C4-2B (cell line): ENCODE measurements around the gene HNRNPA3.

ENCODE experiments used
- H3K27ac ChIP-seq: fragments of 450-650 bp; 2 replicates; pipeline ENCODE4 v1.5.1; 2017
- ZFX ChIP-seq: fragments of 450-650 bp; IDR thresholded peaks from 2 replicates; pipeline ENCODE4 v1.6.1; 2017
- TF ChIP-seq, protein P1 (sequence below): fragments of 450-650 bp; conservative IDR thresholded peaks from 2 replicates; pipeline ENCODE4 v1.5.1; 2017; ENCODE audit warnings: mild to moderate bottlenecking

Gene HNRNPA3

DNA sequence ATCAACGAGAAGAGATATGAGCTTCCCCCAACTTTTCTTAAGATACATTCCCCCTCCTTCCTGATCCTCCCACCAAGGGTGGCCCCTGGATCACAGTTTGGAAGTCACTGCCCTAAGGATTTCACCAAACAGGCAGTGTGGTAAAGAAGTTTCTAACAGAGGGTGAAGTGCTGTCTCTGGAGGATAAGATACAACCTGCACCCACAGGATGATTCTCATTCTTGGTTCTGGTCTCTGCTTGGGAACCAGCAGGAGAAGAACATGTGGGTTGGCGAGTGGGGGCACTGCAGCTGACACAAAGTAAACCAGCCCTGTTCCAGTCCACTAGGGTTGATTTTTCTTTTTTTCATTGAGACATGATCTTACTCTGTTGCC, 42.6 kb downstream of the HNRNPA3 start:
- TF ChIP-seq ZFX, result no peak
- TF ChIP-seq, protein P1, sequence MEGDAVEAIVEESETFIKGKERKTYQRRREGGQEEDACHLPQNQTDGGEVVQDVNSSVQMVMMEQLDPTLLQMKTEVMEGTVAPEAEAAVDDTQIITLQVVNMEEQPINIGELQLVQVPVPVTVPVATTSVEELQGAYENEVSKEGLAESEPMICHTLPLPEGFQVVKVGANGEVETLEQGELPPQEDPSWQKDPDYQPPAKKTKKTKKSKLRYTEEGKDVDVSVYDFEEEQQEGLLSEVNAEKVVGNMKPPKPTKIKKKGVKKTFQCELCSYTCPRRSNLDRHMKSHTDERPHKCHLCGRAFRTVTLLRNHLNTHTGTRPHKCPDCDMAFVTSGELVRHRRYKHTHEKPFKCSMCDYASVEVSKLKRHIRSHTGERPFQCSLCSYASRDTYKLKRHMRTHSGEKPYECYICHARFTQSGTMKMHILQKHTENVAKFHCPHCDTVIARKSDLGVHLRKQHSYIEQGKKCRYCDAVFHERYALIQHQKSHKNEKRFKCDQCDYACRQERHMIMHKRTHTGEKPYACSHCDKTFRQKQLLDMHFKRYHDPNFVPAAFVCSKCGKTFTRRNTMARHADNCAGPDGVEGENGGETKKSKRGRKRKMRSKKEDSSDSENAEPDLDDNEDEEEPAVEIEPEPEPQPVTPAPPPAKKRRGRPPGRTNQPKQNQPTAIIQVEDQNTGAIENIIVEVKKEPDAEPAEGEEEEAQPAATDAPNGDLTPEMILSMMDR, result no peak
- no peak overlapping the region for H3K27ac ChIP-seq

DNA sequence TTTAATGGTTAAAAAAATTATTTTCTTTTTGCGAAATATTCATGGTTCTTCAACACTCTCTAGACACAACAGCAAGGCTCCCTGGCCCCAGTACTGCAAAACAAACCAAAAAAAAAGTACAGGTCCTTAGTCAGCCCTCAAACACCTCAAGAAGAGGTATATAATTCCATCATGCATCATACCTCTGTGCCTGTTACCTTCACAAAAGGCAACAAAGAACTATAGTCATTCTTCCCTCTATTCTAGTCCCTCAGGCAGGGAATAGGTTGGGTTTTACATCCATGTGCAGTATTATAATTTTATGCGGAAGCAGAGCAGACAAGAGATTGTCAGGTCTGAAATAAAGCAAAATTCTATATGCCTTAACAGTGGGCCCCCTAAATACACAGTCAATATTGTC, 43.4 kb downstream of the HNRNPA3 start:
- H3K27ac ChIP-seq, result no peak overlapping the region
- TF ChIP-seq, protein P1, result no peak
- TF ChIP-seq ZFX, result no peak

DNA sequence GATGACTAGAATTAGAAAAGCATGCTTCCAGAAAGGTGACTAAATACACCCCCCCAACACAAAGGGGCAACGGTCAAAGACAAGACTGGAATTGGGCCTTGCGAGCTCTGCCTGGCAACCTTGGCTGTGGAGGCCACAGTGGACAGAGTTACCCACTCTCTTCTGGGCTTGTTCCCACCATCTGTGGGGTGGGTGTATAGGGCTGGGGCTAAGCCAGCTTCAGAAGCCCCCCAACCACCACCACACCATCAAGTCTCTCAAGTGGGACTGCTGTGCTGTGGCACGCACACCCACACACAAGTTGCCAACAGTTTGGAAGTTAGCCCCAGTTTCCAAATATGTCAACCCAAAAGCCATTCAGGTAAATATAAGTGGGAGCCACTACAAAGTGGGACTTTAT, 44.1 kb downstream of the HNRNPA3 start:
- TF ChIP-seq, protein P1, result no peak
- no peak for TF ChIP-seq ZFX
- no peak overlapping the region for H3K27ac ChIP-seq

DNA sequence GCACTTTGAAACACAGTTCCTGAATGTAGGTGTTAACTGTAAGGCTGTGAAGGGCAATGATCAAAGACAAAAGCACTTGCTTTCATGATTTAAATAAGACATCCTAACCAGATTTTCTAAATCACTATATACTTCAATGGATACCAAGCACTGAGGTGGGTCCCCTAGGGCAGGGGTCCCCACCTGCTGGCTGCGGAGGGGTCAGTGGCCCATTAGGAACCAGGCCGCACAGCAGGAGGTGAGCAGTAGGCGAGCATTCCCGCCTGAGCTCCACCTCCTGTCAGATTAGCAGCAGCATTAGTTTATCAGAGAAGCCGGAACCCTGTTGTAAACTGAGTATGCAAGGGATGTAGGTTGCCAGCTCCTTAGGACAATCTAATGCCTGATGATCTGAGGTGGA, 44.9 kb downstream of the HNRNPA3 start:
- H3K27ac ChIP-seq, result no peak overlapping the region
- TF ChIP-seq, protein P1, result no peak
- TF ChIP-seq ZFX, result no peak

DNA sequence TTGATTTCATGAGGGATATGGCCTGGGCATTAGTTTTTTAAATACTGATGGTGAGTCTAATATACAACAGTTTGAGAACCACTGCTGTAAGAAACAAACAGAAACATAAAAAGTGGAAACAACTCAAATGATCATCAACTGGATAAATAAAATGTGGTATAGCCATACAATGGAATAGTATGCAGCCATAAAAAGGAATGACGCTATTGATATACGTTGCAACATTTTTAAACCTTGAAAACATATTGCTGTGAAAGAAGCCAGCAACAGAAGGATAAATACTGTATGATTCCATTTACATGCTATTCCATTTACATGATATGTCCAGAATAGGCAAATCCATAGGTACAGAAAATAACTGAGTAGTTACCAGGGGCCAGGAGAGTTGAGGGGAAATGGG, 45.5 kb downstream of the HNRNPA3 start:
- no peak for TF ChIP-seq ZFX
- TF ChIP-seq, protein P1, result no peak
- no peak overlapping the region for H3K27ac ChIP-seq

DNA sequence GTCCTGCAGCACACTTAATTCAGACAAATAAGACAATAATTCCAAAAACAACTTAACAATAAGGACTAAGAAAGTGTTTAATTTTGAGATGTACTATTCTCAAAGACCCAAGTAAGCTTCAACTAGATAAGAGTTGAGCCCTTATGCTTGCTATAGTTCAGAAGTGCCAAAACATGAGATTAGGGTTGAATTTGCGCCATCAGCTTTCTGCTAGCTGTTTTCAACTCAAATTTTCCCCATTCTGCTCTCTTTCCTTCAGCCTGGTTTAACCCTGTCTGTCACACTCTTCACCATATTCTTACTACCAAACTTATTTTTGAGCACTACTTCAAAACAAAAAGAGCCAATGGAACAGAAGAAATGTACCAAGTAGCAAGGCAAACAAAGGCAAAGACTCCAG, 47.8 kb downstream of the HNRNPA3 start:
- no peak for TF ChIP-seq ZFX
- H3K27ac ChIP-seq, result no peak overlapping the region

DNA sequence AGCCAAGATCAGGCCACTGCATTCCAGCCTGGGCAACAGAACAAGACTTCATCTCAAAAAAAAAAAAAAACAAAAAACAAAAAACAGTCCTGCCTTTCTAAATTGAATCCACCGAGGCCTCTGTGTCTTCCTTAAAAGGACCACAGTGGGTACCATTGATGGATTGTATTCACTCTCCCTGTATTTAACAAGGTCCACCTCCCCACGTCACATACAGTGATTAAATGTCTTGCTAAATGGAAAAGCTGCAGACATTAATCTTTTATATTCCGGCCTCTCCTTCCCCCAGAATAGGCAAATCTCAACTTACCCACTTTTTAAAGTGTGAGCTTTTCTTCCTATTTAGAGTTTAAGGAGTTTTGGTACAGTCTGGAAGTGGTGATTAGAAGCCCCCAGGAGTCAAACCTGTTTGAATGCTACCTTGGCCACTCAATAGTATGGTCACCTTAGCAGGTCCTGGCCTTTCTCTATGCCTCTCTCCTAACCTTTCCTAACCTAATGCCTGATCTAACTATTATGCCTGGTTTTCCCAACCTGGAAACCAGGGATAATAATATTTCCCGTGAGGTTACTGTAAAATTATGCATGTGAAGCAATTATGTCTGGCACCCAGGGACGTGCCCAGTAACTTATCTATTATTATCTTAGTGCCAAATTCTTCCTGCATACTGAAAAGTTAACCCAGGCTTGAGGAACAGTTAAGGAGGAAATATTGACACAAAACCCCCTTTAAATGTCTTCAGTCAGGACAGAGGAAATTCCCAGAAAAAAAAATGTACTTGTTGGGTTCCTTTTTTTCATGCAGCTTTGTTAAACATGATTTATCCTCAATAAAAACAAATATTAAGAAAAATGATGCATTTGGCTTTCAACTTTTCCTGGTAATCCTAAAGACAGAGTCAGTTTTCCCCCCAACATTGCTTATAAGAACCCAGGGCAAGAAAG, 48.8 kb downstream of the HNRNPA3 start:
- H3K27ac ChIP-seq, result no peak overlapping the region
- TF ChIP-seq, protein P1, result no peak

DNA sequence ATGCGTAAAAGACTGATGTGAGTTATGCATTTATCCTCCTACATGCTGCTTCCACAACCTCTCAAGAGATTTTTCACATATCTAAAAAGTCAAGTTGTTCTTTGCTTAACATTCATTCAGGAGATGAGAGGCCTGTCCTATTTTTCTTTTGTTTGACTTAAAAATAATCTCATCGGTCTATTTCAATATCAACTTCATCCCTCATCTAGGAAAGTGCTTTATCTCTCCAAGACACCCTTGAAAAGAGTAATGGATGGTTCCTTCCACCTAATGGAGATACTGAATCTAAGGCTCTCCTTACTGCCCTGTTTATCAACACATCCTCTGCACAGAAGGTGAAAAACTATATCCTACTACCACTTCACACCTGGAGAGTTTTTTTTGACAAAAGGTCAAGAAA, 49.5 kb downstream of the HNRNPA3 start:
- TF ChIP-seq, protein P1, result no peak
- TF ChIP-seq ZFX, result no peak
- H3K27ac ChIP-seq, result no peak overlapping the region
